ENCODE measurements around the gene AGRN.
"Not testable (repeated sequence)": the region's sequence is repeated elsewhere in the genome, so short reads cannot be mapped to it uniquely, and the experiment has no call there.

Gene AGRN

GRCh38 chr1:1094981-1095380, 75.1 kb downstream of the AGRN start:
- no peak for DNase-seq

- not testable (repeated sequence) for DNase-seq
Observed at GRCh38 chr1:1096136-1096535, 76.2 kb downstream of the AGRN start.

GRCh38 chr1:1098681-1099421, 78.9 kb downstream of the AGRN start:
- no peak for DNase-seq

- no peak for DNase-seq
Observed at GRCh38 chr1:1099506-1100183, 79.7 kb downstream of the AGRN start.

- DNase-seq: no peak
Observed at GRCh38 chr1:1100296-1100695, 80.4 kb downstream of the AGRN start.

- DNase-seq: no peak
Observed at GRCh38 chr1:1101503-1101902, 81.6 kb downstream of the AGRN start.

- not testable (repeated sequence) for DNase-seq
Observed at GRCh38 chr1:1104152-1104551, 84.2 kb downstream of the AGRN start.
